Breast epithelium (tissue), 4 donors: Measurements from ENCODE around the gene ZNF574. TPM values are rescaled to one million over a fixed set of nuclear protein-coding genes. Genes with fewer than 3 reads are reported as not detected.

Experiments
- DNase-seq, 2 donors: peaks; one replicate each; pipeline ENCODE4 v3.0.0-alpha.2; 2019; ENCODE audit warnings: low spot score in 2 of 2
- H3K27ac ChIP-seq, 2 donors: fragments of 200-600 bp; sonication (generic) in 1 of 2; one replicate each; pipeline ENCODE4 v1.5.1; 2016 to 2019; ENCODE audit warnings: mild to moderate bottlenecking in 1 of 2
- H3K27me3 ChIP-seq, 2 donors: fragments of 200-600 bp; sonication (generic) in 1 of 2; one replicate each; pipeline versions ENCODE4 v1.5.1 to v1.6.0; 2017 to 2019; ENCODE audit warnings: control low read depth in 1 of 2, mild to moderate bottlenecking in 1 of 2
- H3K36me3 ChIP-seq: fragments of 200-600 bp; one replicate; pipeline ENCODE4 v1.5.1; 2019
- H3K4me1 ChIP-seq, 2 donors: fragments of 200-600 bp; sonication (generic); one replicate each; pipeline ENCODE4 v1.5.1; 2016 to 2019; ENCODE audit warnings: control low read depth in 1 of 2
- H3K4me3 ChIP-seq, 3 donors: fragments of 200-600 bp; sonication (generic); 1 replicate in 2 of 3; 2 replicates in 1 of 3; pipeline ENCODE4 v1.5.1; 2016 to 2019; ENCODE audit warnings: mild to moderate bottlenecking in 3 of 3, moderate library complexity in 2 of 3
- H3K9me3 ChIP-seq, 2 donors: fragments of 200-600 bp; sonication (generic) in 1 of 2; one replicate each; pipeline ENCODE4 v1.5.1; 2016 to 2019; ENCODE audit warnings: control low read depth in 1 of 2
- POLR2A ChIP-seq: fragments of 450-650 bp; IDR thresholded peaks from one replicate; pipeline ENCODE4 v1.6.1; 2016; ENCODE audit warnings: antibody characterized with exemption, mild to moderate bottlenecking, moderate library complexity
- POLR2AphosphoS5 ChIP-seq, 3 donors: sonication (generic); formaldehyde crosslinking; IDR thresholded peaks; one replicate each; pipeline ENCODE4 v1.6.1; 2017; ENCODE audit warnings: antibody characterized with exemption in 3 of 3
- intact Hi-C: fragments of 100-400 bp; cut with DNase I; formaldehyde crosslinking; loops from one replicate; pipeline ENCODE4 v1.15.1; 2023; ENCODE audit warnings: low total_unique reads
- total RNA-seq, 3 donors: library from RNA; depleted of rRNA; stranded (reverse); fragments of >200 nt; gene quantifications; one replicate each; pipeline ENCODE4 v1.1.0, GENCODE V29; 2016
- TF ChIP-seq, protein P1 (sequence below), 3 donors: fragments of 450-650 bp; IDR thresholded peaks; one replicate each; pipeline ENCODE4 v1.5.1; 2016 to 2017; ENCODE audit warnings: antibody characterized with exemption in 3 of 3, mild to moderate bottlenecking in 3 of 3, moderate library complexity in 3 of 3

The ZNF574 gene
- total RNA-seq, 3 donors from 2014 or later: 13.8 to 19.2 (median 15.1) TPM

DNA sequence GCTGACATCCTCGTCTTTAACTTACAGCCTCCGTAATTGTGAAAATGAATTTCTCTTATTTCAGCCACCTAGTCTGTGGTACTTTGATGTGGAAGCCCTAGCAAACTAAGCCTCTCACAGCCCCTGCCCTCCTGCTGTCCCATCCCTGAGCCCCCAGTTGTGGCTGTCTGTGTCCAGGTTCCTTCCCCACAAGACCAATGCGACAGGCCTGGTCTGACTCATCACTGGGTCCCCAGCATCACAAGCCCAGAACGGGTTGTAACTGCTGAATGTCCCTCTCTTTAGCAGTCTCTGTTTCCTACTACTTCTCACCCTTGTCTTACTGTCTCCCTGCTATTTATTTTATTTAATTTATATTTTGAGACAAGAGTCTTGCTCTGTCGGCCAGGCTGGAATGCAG is 50.6 kb downstream of the ZNF574 start:
- H3K4me1 ChIP-seq: no peaks in the 10 kb centered on the region
- H3K9me3 ChIP-seq: no peaks in the 10 kb centered on the region
- TF ChIP-seq POLR2AphosphoS5 (IDR thresholded peaks at IDR 0.05) (no peak), POLR2A (no peak)
- TF ChIP-seq, protein P1, sequence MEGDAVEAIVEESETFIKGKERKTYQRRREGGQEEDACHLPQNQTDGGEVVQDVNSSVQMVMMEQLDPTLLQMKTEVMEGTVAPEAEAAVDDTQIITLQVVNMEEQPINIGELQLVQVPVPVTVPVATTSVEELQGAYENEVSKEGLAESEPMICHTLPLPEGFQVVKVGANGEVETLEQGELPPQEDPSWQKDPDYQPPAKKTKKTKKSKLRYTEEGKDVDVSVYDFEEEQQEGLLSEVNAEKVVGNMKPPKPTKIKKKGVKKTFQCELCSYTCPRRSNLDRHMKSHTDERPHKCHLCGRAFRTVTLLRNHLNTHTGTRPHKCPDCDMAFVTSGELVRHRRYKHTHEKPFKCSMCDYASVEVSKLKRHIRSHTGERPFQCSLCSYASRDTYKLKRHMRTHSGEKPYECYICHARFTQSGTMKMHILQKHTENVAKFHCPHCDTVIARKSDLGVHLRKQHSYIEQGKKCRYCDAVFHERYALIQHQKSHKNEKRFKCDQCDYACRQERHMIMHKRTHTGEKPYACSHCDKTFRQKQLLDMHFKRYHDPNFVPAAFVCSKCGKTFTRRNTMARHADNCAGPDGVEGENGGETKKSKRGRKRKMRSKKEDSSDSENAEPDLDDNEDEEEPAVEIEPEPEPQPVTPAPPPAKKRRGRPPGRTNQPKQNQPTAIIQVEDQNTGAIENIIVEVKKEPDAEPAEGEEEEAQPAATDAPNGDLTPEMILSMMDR (IDR thresholded peaks at IDR 0.05): no peak
- no peaks in the 10 kb centered on the region for H3K36me3 ChIP-seq
- DNase-seq: no peak
- H3K27me3 ChIP-seq: peaks cover 0 to under 1% of the 10 kb centered on the region in 2 donors
- no peak overlapping the region for H3K4me3 ChIP-seq
- intact Hi-C loops: loop anchor here (5.0 kb wide), 1 partner anchor 196 kb away; no protein-coding TSS in a partner anchor
- H3K27ac ChIP-seq: no peak overlapping the region

DNA sequence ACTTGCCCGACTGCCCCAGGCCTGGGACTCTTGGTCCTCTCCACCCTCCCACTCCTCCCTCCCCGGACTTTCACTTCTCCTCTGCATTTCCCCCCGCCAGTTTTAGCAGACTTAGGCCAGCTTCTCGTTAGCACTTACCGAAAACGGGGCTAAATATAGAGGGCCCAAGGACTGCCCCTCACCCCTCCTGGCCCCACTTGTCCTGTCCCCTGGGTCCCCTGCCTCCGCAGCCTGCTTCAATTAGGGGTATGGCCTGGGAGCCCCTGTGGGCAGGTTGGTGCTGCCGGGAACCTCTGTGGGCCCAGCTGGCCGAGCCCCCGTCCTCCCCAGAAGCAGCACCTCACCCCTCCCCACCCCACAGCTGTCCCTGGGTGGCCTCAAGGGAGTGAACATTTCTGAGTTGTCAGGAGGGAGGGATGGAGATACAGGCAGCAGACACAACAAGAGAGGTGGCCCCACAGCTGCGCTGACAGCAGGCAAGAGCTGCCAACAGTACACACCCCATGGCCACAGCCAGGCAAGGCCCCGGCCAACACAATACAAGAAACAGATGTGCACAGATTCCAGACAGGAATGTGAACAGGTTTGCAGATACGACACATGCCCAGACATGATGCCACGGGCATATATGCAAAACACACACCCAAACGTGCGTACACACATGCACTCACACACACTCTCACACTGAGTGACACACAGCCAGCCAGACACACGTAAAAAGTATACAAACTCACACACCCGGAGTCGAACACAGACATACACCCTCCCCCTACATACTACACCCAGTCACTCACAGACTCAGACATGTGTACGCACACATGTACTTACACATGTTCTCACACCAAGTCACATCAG is 53.7 kb downstream of the ZNF574 start:
- intact Hi-C loops: loop anchor here (2.0 to 5.0 kb wide), 2 partner anchors 77 to 193 kb away; no protein-coding TSS in a partner anchor
- DNase-seq: no peak
- H3K4me1 ChIP-seq: no peaks in the 10 kb centered on the region
- no peaks in the 10 kb centered on the region for H3K36me3 ChIP-seq
- peaks cover 0 to 12% of the 10 kb centered on the region in 2 donors for H3K27me3 ChIP-seq
- TF ChIP-seq POLR2A (no peak), POLR2AphosphoS5 (IDR thresholded peaks at IDR 0.05) (no peak)
- TF ChIP-seq, protein P1 (IDR thresholded peaks at IDR 0.05): no peak
- H3K27ac ChIP-seq: no peak overlapping the region
- H3K4me3 ChIP-seq: peak overlapping the region in 1 of 3 donors; percentile 9
- no peaks in the 10 kb centered on the region for H3K9me3 ChIP-seq

- H3K4me1 ChIP-seq: no peaks in the 10 kb centered on the region
- H3K36me3 ChIP-seq: no peaks in the 10 kb centered on the region
- H3K27ac ChIP-seq: no peak overlapping the region
- H3K27me3 ChIP-seq: peaks cover 0 to 12% of the 10 kb centered on the region in 2 donors
- no peak for TF ChIP-seq POLR2AphosphoS5 (IDR thresholded peaks at IDR 0.05)
- TF ChIP-seq, protein P1 (IDR thresholded peaks at IDR 0.05): no peak
- TF ChIP-seq POLR2A: no peak
- DNase-seq: no peak
- H3K4me3 ChIP-seq: no peak overlapping the region
- no peaks in the 10 kb centered on the region for H3K9me3 ChIP-seq
- intact Hi-C loops: no loop called here
These were observed 54.2 kb downstream of the ZNF574 start for GRCh38 chr19:42130254-42130573.

Other genes with a start within 250 kb of the ZNF574 start
- not detected for gene LYPD4, start 231.5 kb upstream of the ZNF574 start, total RNA-seq
- gene DMRTC2, start 231.1 kb upstream of the ZNF574 start, total RNA-seq: not detected
- gene RPS19, start 215.9 kb upstream of the ZNF574 start, total RNA-seq: 1,000 to 10,000 TPM in 2 of 3 donors, 100 to 1,000 TPM in 1; 756 to 2,084 (median 1,264) TPM
- gene CD79A, start 198.9 kb upstream of the ZNF574 start, total RNA-seq: 1 to 10 TPM in 2 of 3 donors, under 1 TPM in 1; 0.80 to 2.9 (median 1.8) TPM
- gene ARHGEF1, start 193.0 kb upstream of the ZNF574 start, total RNA-seq: 10 to 100 TPM; 55.0 to 61.9 (median 55.7) TPM
- under 1 TPM in 1 of 3 donors, not detected in 2; 0.15 TPM for gene ERFL, start 147.7 kb upstream of the ZNF574 start, total RNA-seq
- 100 to 1,000 TPM; 150 to 190 (median 153) TPM for gene RABAC1, start 116.8 kb upstream of the ZNF574 start, total RNA-seq
- gene ATP1A3, start 81.9 kb upstream of the ZNF574 start, total RNA-seq: not detected
- 1 to 10 TPM in 2 of 3 donors, not detected in 1; 1.6 to 1.9 TPM for gene GRIK5, start 6.0 kb upstream of the ZNF574 start, total RNA-seq
- gene POU2F2, start 56.3 kb downstream of the ZNF574 start, total RNA-seq: 1 to 10 TPM; 1.2 to 2.9 (median 1.6) TPM
- 10 to 100 TPM; 31.4 to 64.0 (median 37.0) TPM for gene DEDD2, start 141.5 kb downstream of the ZNF574 start, total RNA-seq
- gene ZNF526, start 144.1 kb downstream of the ZNF574 start, total RNA-seq: 1 to 10 TPM; 4.0 to 6.9 (median 6.0) TPM
- 10 to 100 TPM; 18.7 to 22.1 (median 19.8) TPM for gene GSK3A, start 166.4 kb downstream of the ZNF574 start, total RNA-seq
- gene ERF, start 179.0 kb downstream of the ZNF574 start, total RNA-seq: 10 to 100 TPM; 11.4 to 38.6 (median 24.3) TPM
- gene CIC, start 193.1 kb downstream of the ZNF574 start, total RNA-seq: 10 to 100 TPM; 20.2 to 25.6 (median 24.9) TPM
- gene PRR19, start 226.0 kb downstream of the ZNF574 start, total RNA-seq: 1 to 10 TPM in 1 of 3 donors, under 1 TPM in 2; 0.33 to 2.6 (median 0.48) TPM
- 10 to 100 TPM in 2 of 3 donors, 1 to 10 TPM in 1; 7.5 to 32.4 (median 28.5) TPM for gene PAFAH1B3, start 226.5 kb downstream of the ZNF574 start, total RNA-seq
- gene TMEM145, start 237.1 kb downstream of the ZNF574 start, total RNA-seq: under 1 TPM in 2 of 3 donors, not detected in 1; 0.33 to 0.59 TPM
- gene MEGF8, start 249.5 kb downstream of the ZNF574 start, total RNA-seq: 10 to 100 TPM in 2 of 3 donors, 1 to 10 TPM in 1; 9.7 to 15.5 (median 10.8) TPM